Activated CD4-positive, alpha-beta T cell treated with anti-CD3 and anti-CD28 coated beads for 48 hours (primary cell): ENCODE results near the gene ZNF317.
A peak's percentile ranks its signal among the peaks of the same experiment; 100 is the strongest.
"Not testable (repeated sequence)": the region's sequence is repeated elsewhere in the genome, so short reads cannot be mapped to it uniquely, and the experiment has no call there.

Source experiments
- DNase-seq: peaks from one replicate; pipeline ENCODE4 v3.0.0-alpha.2; 2020

The ZNF317 gene

DNA sequence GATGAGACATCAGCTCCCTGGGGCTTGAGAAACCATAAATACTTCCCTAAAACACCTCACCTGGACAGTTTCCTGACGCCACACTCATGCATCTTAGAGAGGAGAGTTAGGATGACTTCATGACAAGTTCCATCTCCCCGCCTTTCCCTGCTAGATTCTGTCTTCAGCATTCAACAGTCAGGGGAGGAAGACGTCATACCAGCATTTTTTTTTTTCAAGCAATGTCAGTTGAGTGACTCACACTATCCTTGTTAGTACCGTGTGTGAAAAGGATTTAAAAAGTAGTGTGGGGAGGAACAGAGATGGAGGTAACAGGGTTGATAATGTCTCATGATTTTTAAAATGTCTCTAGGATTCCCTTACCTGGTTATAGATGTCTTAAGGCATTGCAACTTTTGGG lies 38.7 kb downstream of the ZNF317 start, which contains the start of gene OR7D2:
Gene OR7D2, plus strand, starts transcription at position 79 of the 400 bp plus-strand sequence. CDS start 6,803 bp downstream, outside the sequence.
- DNase-seq = no peak

- DNase-seq = no peak
These were observed 42.8 kb downstream of the ZNF317 start for GRCh38 chr19:9183000-9183399.

DNA sequence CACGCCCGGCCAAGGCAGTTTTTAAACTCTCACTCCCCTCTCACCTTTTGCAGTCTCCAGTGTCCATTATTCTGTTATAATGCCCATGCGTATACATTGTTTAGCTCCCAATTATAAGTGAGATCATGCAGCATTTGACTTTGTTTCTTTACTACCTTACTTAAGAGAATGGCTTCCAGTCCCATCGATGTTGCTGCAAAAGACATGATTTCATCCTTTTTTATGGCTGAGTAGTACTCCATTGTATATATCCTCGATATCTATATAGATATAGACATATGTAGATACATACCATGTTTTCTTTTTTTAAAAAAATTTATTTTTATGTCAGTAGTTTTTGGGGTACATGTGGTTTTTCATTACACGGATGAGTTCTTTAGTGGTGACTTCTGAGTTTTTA lies 47.0 kb downstream of the ZNF317 start:
- DNase-seq = no peak

DNA sequence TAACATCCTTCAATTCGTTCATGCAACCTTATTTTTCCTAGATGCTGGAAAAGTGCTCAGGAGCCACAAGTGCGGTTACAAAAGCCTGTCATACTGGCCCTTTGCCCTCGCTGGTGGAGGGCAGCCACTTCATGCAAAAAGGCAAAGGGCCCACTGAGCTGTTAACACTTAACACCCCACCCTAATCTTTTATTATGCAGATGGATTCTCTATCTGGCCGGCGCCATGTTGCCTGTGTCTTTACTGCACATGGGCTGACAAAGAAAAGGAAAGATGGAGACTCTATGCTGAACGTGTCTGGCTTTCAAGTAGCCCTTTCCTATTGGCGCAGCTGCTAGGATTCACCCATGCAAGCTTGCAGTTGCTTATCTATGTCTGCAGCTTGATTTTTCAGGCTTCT lies 49.3 kb downstream of the ZNF317 start:
- DNase-seq = no peak

GRCh38 chr19:9198044-9198443 lies 57.8 kb downstream of the ZNF317 start:
- DNase-seq = not testable (repeated sequence)

GRCh38 chr19:9205501-9206113 lies 65.4 kb downstream of the ZNF317 start:
- peak; percentile 76 for DNase-seq
